T-helper 1 cell (primary cell): Measurements from ENCODE around the gene CEPT1.

Experiments
- DNase-seq, 5 donors: peaks; one replicate each; pipeline ENCODE4 v3.0.0-alpha.2; 2012 to 2020

CEPT1 gene

DNA sequence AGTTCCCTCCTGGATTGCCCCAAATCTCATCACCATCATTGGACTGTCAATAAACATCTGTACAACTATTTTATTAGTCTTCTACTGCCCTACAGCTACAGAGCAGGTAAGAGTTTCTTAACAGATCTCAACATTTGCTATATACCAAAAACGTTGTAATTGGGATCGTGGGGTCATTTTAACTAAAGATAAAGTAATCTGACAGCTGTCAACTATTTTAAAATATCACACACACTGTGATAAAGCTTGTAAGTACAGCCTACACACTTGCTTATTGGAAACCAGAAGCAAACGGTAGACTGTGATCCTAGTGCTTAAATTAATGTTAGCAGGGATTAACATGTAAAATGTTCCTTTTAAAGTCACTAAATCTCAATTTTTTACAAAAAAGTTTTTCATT is 7.9 kb downstream of the CEPT1 start:
- DNase-seq: no peak

DNA sequence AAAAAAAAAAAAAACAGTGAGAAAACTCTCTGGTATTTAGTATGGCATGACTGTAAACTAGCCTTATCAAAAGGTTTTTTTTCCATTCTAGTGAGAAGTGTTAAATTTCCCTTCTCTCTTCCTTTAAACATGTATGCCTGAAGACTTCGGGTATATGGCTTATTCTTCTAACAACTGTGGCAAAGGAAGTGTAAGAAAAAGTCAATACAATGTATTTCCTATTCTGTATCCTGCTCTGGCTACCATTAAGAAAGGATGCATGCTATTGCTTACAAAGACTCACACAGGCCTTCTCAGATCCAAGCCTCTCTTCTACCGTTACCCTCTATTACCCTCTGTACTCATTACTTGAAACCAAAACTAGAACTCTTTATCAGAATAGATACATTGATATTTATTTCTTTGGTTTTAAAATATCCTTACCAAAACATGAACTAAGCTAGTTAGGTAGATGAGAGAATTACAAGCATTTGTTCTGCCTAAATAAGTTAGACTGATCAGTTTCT is 8.4 kb downstream of the CEPT1 start:
- no peak for DNase-seq

DNA sequence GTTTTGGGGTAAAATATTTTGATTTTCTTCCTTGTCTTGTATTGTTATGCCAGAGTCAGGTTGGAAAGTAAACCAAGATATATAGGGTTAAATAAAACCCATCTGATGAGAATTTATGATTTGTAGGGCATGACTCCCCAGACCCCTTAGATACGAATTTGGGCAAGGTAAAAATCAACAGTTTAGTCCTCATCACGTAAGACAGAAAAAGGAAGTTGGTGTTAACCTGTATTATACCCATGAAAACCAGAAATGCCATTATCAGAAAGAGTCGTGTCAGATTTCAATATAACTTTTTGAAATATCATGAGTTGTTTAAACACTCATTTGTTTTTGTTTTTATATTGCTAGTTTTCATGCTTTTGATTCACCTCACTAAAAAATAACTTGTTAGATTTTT is 11.8 kb downstream of the CEPT1 start:
- no peak for DNase-seq

DNA sequence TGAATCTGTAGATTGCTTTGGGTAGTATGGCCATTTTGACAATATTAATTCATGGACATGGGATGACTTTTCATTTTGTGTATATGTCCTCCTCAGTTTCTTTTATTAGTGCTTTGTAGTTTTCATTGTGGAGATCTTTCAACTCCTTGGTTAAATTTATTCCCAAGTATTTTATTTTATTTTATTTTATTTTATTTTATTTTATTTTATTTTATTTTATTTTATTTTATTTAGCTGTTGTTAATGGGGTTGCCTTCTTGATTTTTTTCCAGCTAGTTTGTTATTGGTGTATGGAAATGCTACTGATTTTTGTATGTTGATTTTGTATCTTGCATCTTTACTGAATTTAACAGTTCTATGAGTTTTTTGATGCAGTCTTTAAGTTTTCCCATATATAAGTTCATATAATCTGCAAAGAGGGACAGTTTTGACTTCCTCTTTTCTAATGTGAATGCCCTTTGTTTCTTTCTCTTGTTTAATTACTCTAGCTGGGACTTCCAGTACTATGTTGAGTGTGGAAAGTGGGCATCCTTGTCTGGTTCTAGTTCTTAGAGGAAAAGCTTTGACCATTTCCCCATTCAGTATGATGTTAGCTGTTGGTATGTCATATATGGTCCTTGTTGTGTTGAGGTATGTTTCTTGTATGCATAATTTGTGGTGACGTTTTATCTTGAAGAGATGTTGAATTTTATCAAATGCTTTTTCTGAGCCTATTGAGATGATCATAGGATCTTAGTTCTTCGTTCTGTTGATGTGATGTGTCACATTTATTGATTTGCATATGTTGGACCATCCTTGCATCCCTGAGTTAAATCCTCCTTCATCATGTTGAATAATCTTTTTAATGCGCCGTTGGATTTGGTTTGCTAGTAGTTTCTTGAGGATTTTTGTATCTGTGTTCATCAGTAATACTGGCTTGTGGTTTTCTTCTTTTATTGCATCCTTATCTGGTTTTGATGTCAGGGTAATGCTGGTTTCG is 14.3 kb downstream of the CEPT1 start:
- no peak for DNase-seq

- DNase-seq: no peak
Measured at GRCh38 chr1:111157431-111157830, 17.4 kb downstream of the CEPT1 start.

DNA sequence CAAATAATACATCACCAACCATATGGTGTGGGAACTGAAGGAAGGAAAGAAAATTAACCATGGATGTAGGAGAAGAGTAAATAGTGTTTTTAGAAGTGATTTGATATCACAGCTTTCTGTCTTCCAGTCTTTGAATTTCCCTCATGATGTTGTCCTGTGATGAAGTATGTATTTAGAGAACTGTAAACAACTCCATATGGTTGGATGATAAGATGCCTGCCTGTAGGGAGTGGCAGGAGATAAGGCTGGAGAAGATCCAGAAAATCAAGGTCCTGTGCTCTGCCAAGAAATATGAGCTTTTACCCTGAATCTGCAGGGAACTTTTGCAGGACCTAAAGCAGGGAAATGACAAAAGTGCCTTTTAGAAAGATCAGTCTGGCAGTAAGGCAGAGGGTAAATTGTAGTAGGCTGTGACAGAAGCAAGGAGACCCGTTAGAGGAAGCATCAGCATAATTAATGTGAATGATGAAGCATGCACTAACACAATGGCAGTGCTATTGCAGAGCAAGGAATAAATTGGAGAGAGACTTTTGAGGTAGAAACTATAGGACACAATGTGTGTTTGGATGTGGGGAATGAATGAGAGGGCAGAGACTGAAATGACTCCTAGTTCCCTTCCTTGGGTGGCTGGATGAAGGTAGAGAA is 21.9 kb downstream of the CEPT1 start:
- no peak for DNase-seq

GRCh38 chr1:111162488-111162880 is 22.5 kb downstream of the CEPT1 start:
- no peak for DNase-seq

GRCh38 chr1:111163363-111163762 is 23.3 kb downstream of the CEPT1 start:
- DNase-seq: no peak

DNA sequence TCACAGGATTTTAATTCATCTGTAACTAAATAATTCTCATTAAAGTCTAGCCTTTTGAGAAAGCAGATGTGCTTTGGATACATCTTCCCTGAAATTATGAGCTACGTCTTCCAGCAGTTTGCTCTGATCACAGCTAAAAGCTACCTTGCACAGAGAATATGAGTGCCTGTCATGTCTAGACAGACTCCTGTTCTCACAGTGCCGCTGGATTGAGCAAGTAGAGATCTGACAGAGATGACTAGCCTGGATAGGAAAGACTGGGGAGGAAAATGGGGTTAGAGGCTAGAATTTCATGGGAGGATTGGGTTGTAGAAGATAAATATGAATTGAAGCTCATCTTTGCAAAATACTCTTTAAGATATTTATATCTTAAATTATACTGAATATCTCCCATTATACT is 24.1 kb downstream of the CEPT1 start:
- no peak for DNase-seq

GRCh38 chr1:111172463-111172862 is 32.4 kb downstream of the CEPT1 start:
- no peak for DNase-seq

GRCh38 chr1:111174070-111174469 is 34.0 kb downstream of the CEPT1 start:
- DNase-seq: no peak

DNA sequence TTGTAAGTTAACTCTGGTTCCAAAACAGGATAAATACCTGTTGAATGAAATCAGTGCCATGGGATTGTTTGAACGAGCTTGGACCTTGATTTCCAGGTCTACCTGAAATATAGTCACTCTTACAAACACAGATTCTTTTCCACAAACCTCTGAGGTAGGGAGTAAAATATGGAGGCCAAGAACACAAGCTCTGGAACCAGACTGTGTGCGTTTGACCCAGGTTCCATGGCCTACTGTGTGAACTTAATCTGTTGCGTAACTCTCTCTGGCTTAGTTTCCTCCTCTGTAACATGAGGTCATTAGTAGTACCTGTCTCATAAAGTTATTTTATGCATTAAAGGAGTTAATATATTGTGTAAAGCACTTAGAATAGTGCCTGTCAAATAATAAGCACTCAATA is 35.3 kb downstream of the CEPT1 start:
- no peak for DNase-seq

DNA sequence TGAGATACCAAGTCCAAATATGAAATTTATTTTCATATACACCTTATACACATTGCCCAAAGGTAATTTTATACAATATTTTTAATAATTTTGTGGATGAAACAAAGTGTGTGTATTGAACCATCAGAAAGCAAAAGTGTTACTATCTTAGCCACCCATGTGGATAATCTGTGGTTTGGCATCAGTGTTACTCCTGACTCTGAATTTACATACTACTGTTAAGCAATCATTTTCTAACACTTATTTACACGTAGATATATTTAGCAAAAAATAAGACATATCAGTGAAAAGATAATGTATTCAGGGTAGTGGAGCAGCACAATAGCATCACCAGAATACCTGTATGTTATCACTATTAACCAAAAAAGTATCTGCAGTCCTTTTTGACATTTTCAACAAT is 36.7 kb downstream of the CEPT1 start:
- no peak for DNase-seq

- no peak for DNase-seq
Measured at GRCh38 chr1:111179968-111180533, 40.0 kb downstream of the CEPT1 start.

DNA sequence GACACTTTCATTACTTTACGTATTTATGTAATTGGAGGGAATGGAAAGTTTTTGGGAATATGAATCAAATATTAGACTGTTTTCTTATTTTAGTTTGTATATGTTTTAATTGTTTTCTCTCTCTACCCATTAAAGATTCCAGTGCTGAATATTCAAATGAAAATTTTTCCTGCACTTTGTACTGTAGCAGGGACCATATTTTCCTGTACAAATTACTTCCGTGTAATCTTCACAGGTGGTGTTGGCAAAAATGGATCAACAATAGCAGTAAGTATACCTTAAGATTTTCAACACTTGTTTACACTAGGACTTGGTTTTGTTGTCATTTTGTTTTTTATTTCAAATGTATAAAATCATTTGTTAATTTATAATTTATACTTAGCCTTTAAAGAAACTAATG is 42.0 kb downstream of the CEPT1 start:
- DNase-seq: no peak

DNA sequence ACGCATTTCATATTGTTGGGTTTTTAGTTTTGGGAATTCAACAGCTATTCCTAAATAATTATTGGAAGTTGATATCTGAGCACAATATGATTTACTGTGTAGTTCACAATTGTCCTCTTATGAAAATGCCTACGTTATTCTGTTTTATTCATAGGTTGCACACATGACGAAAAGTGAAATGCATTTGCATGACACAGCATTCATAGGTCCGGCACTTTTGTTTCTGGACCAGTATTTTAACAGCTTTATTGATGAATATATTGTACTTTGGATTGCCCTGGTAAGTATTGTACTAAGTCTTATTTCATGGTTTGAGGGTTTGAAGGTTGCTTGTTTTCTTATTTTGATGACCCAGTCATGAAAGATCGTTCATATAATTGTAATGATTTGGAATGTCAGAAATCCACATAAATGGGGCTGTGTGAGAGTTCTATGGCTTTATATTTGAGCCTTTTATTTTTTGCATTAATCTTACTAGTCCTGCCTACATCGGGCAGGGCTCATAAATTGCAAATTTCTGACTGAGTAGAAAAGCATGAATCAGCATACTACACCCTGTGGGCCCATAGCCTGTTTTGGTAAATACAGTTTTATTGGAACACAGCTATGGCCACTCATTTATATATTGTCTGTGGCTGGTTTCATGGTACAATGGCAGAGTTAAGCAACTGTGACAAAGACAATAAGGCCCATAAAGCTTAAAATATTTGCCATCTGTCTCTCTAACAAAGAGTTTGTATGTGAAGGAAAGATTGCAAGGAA is 43.5 kb downstream of the CEPT1 start:
- no peak for DNase-seq

GRCh38 chr1:111184663-111185062 is 44.6 kb downstream of the CEPT1 start:
- DNase-seq: no peak

DNA sequence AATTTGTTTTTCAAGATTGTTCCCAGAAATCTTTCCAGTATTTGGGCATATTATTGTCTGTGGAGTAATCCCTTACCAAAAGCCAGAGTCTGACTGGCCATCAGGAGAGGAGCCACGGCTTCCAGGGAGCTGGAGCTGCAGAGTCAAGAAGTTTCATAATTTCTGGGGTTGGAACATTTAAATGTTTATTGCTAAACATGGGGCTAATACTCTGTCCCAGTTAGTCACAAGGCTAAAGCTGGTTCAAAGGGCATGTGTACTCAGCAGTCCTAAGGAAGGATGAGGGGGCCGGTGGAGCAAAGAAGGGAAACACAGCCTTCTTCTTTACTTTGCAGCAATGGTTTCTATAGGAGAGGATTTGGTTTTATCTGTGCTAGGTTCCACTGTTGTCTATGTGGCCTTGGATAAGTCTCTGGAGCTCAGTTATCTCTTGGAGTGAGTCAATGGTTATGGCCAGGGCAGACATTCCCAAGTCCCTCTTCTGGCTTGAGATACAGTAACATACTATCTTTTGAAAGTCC is 51.0 kb downstream of the CEPT1 start:
- no peak for DNase-seq

GRCh38 chr1:111191496-111191895 is 51.5 kb downstream of the CEPT1 start:
- no peak for DNase-seq

GRCh38 chr1:111192074-111192473 is 52.1 kb downstream of the CEPT1 start:
- DNase-seq: no peak

- no peak for DNase-seq
Measured at GRCh38 chr1:111192658-111193519, 52.9 kb downstream of the CEPT1 start.
